Panc1 (cell line): ENCODE results near the gene DENND1B. TPM values are rescaled to one million over a fixed set of nuclear protein-coding genes. Genes with fewer than 3 reads are reported as not detected.

Source experiments
- ATAC-seq: fragments of 200-7000 bp; cut with Tn5 transposase; 2 replicates; pipeline ENCODE4 v1.9.1; 2020; ENCODE audit warnings: mild to moderate bottlenecking, moderate library complexity
- BruUV-seq: library from RNA; stranded (reverse); fragments of 400-500 nt; replicated peaks from 2 replicates; lab custom pipeline; 2021; lab: Mats Ljungman, UMichigan
- CTCF ChIA-PET: fragments of 300-600 bp; sonication (Branson Sonifier 250); formaldehyde crosslinking; loops from one replicate; lab custom pipeline; 2022; ENCODE audit warnings: antibody characterized with exemption; lab: Charles Lee
- POLR2A ChIA-PET: fragments of 300-600 bp; sonication (Branson Sonifier 250); formaldehyde crosslinking; loops from one replicate; lab custom pipeline; 2022; ENCODE audit warnings: antibody characterized with exemption; lab: Charles Lee
- DNase-seq: peaks from one replicate; pipeline ENCODE4 v3.0.0-alpha.2; 2010; ENCODE audit warnings: low read depth, low spot score
- H3K27ac ChIP-seq: 2 replicates; pipeline ENCODE4 v1.5.1; 2011; ENCODE audit warnings: mild to moderate bottlenecking, low read length, inconsistent platforms
- H3K27me3 ChIP-seq: fragments of 200-500 bp; sonication (Bioruptor generic); 2 replicates; pipeline ENCODE4 v1.6.0; 2014; ENCODE audit warnings: low read length, inconsistent platforms; ENCODE audit not compliant: control insufficient read depth, insufficient read depth
- H3K36me3 ChIP-seq: fragments of 200-500 bp; sonication (Bioruptor generic); 2 replicates; pipeline ENCODE4 v1.5.1; 2014; ENCODE audit warnings: inconsistent platforms, mild to moderate bottlenecking, low read length, moderate library complexity; ENCODE audit not compliant: control insufficient read depth, insufficient read depth
- H3K4me1 ChIP-seq: 2 replicates; pipeline ENCODE4 v1.5.1; 2011; ENCODE audit warnings: inconsistent platforms, mild to moderate bottlenecking, low read length, moderate library complexity; ENCODE audit not compliant: control insufficient read depth, insufficient read depth
- H3K4me3 ChIP-seq, 2 experiments: 2 replicates each; pipeline ENCODE4 v1.5.1; 2011 to 2012; ENCODE audit warnings: low read depth in 2 of 2, low read length in 2 of 2, mild to moderate bottlenecking in 2 of 2, inconsistent platforms in 1 of 2, moderate library complexity in 1 of 2
- H3K9me3 ChIP-seq: fragments of 200-500 bp; sonication (Bioruptor generic); 2 replicates; pipeline ENCODE4 v1.5.1; 2014; ENCODE audit warnings: low read depth, mild to moderate bottlenecking, inconsistent platforms, low read length, moderate library complexity; ENCODE audit not compliant: control insufficient read depth, insufficient read depth
- CTCF ChIP-seq: fragments of 450-650 bp; IDR thresholded peaks from 2 replicates; pipeline ENCODE4 v1.5.1; 2017; ENCODE audit warnings: mild to moderate bottlenecking
- POLR2AphosphoS5 ChIP-seq: IDR thresholded peaks from 2 replicates; pipeline ENCODE4 v1.6.1; 2012; ENCODE audit warnings: mild to moderate bottlenecking, low read depth, low read length, moderate library complexity
- REST ChIP-seq, 2 experiments: IDR thresholded peaks; 2 replicates each; pipeline ENCODE4 v1.6.1; 2011 to 2012; ENCODE audit warnings: low read depth in 2 of 2, control low read depth in 1 of 2, low read length in 1 of 2, mild to moderate bottlenecking in 1 of 2, moderate library complexity in 1 of 2; ENCODE audit not compliant: insufficient read depth in 1 of 2
- SIN3A ChIP-seq: IDR thresholded peaks from 2 replicates; pipeline ENCODE4 v1.6.1; 2012; ENCODE audit warnings: low read depth, mild to moderate bottlenecking, low read length, moderate library complexity, borderline replicate concordance; ENCODE audit not compliant: insufficient read depth
- TCF7L2 ChIP-seq: IDR thresholded peaks from 2 replicates; pipeline ENCODE4 v1.6.1; 2011; ENCODE audit warnings: mild to moderate bottlenecking, low read depth, low read length, inconsistent platforms
- in situ Hi-C: cut with HindIII; loops from 2 replicates; pipeline ENCODE4 v1.10.0; 2016; ENCODE audit warnings: low sequenced_read_pairs, low pct_unique_long_range_greater_than_20kb
- intact Hi-C: fragments of 100-400 bp; cut with micrococcal nuclease; formaldehyde crosslinking; loops from one replicate; pipeline ENCODE4 v1.10.0; 2022; ENCODE audit not compliant: unreplicated experiment
- total RNA-seq: library from RNA; stranded (reverse); gene quantifications from one replicate; pipeline ENCODE4 v1.2.1, GENCODE V29; 2021; ENCODE audit not compliant: unreplicated experiment

Gene DENND1B
- total RNA-seq, 1 experiment from 2014 or later = 7.7 TPM

- Histone ChIP-seq H3K4me3 (no peak overlapping the region), H3K4me1 (no peaks in the 10 kb centered on the region), H3K36me3 (no peaks in the 10 kb centered on the region), H3K27me3 (no peaks in the 10 kb centered on the region), H3K27ac (no peak overlapping the region), H3K9me3 (no peaks in the 10 kb centered on the region)
- in situ Hi-C loops (no loop called here), intact Hi-C loops (loop anchor here (5.0 to 10.0 kb wide), 4 partner anchors 347 to 1165 kb away; no protein-coding TSS in a partner anchor)
- ATAC-seq = no peak
- TF ChIP-seq CTCF (peak; percentile 69; the same call in 1 of the 2 replicates), SIN3A (no peak)
- no TSS peak for BruUV-seq
- no peak for DNase-seq
- POLR2A ChIA-PET = no interaction called here
- CTCF ChIA-PET = interaction anchor here (0.6 to 0.7 kb wide), 2 partner anchors 404 to 549 kb away, joined by 3 to 4 read pairs; no protein-coding TSS in a partner anchor
Measured at GRCh38 chr1:197519741-197520334, 255.4 kb downstream of the DENND1B start.

- Histone ChIP-seq H3K27ac (no peak overlapping the region), H3K9me3 (no peaks in the 10 kb centered on the region), H3K4me3 (no peak overlapping the region), H3K4me1 (no peaks in the 10 kb centered on the region), H3K36me3 (no peaks in the 10 kb centered on the region; the same call in 1 of the 2 replicates), H3K27me3 (no peaks in the 10 kb centered on the region)
- POLR2A ChIA-PET = interaction anchor here (0.6 kb wide), 1 partner anchor 24 kb away, joined by 3 read pairs; no protein-coding TSS in a partner anchor
- intact Hi-C loops = no loop called here
- DNase-seq = no peak
- ATAC-seq = no peak
- TF ChIP-seq REST (IDR thresholded peaks at IDR 0.05; ENCODE audit: insufficient read depth in 1 of 2, low read depth in 2 of 2, low read length in 1 of 2) = no peak
- TF ChIP-seq SIN3A = no peak
- no peak for TF ChIP-seq POLR2AphosphoS5
- TF ChIP-seq TCF7L2 = no peak
- no peak for TF ChIP-seq CTCF
- BruUV-seq = no TSS peak
- CTCF ChIA-PET = no interaction called here
- in situ Hi-C loops = no loop called here
Measured at GRCh38 chr1:197515421-197515820, 259.9 kb downstream of the DENND1B start.
